H1 (cell line): ENCODE measurements around the gene KIAA1328. TPM values are rescaled to one million over a fixed set of nuclear protein-coding genes. Genes with fewer than 3 reads are reported as not detected.

Source experiments
- CTCF ChIA-PET: fragments of 300-600 bp; sonication (Branson Sonifier 250); formaldehyde crosslinking; loops from one replicate; lab custom pipeline; 2021; ENCODE audit not compliant: partially characterized antibody; lab: Charles Lee
- POLR2A ChIA-PET: fragments of 300-600 bp; sonication (Branson Sonifier 250); formaldehyde crosslinking; loops from one replicate; lab custom pipeline; 2021; ENCODE audit warnings: inconsistent platforms; ENCODE audit not compliant: partially characterized antibody; lab: Charles Lee
- DNase-seq, 2 experiments: peaks; one replicate each; pipeline versions ENCODE4 v3.0.0 to v3.0.0-alpha.2; 2010 to 2022; ENCODE audit warnings: low spot score in 2 of 2, low read depth in 1 of 2, mixed read lengths in 1 of 2
- FAIRE-seq: peaks from 2 replicates; lab custom pipeline; 2011; peaks lifted over from hg19 to GRCh38; lab: Jason Lieb, UNC
- H2AFZ ChIP-seq: 2 replicates; pipeline ENCODE4 v1.8.1; 2012; ENCODE audit warnings: low read length, inconsistent platforms
- H2AK5ac ChIP-seq: 2 replicates; pipeline ENCODE4 v1.6.1; 2013; ENCODE audit warnings: low read depth, low read length
- H2BK120ac ChIP-seq: replicated peaks from 2 replicates; pipeline ENCODE3; 2013; ENCODE audit warnings: low read depth, low read length, inconsistent platforms
- H2BK12ac ChIP-seq: 2 replicates; pipeline ENCODE4 v1.6.1; 2013; ENCODE audit warnings: low read depth, low read length
- H2BK15ac ChIP-seq: 2 replicates; pipeline ENCODE4 v1.6.1; 2013; ENCODE audit warnings: low read length
- H2BK20ac ChIP-seq: 2 replicates; pipeline ENCODE4 v1.6.1; 2013; ENCODE audit warnings: low read length
- H2BK5ac ChIP-seq: 2 replicates; pipeline ENCODE4 v1.6.1; 2013; ENCODE audit warnings: low read depth, low read length
- H3K14ac ChIP-seq: 2 replicates; pipeline ENCODE4 v1.6.1; 2013; ENCODE audit warnings: inconsistent platforms; ENCODE audit not compliant: insufficient read length
- H3K18ac ChIP-seq: 2 replicates; pipeline ENCODE4 v1.6.1; 2013; ENCODE audit warnings: low read length; ENCODE audit errors: extremely low read depth
- H3K23ac ChIP-seq: 2 replicates; pipeline ENCODE4 v1.6.1; 2013; ENCODE audit warnings: inconsistent platforms; ENCODE audit not compliant: insufficient read length
- H3K23me2 ChIP-seq: 2 replicates; pipeline ENCODE4 v1.6.1; 2013; ENCODE audit warnings: low read depth, low read length
- H3K27ac ChIP-seq: 2 replicates; pipeline ENCODE4 v1.6.1; 2011; ENCODE audit warnings: low read depth, low read length, inconsistent platforms
- H3K27me3 ChIP-seq, 4 experiments: replicated peaks in 1 of 4; 1 replicate in 1 of 4; 2 replicates in 3 of 4; pipeline versions ENCODE4 v1.6.1 to v1.8.1; 2011 to 2013; ENCODE audit warnings: low read length in 3 of 4, mild to moderate bottlenecking in 3 of 4, inconsistent platforms in 2 of 4, mixed read lengths in 2 of 4, moderate library complexity in 1 of 4; ENCODE audit not compliant: control insufficient read depth in 3 of 4, insufficient read depth in 3 of 4; ENCODE audit errors: extremely low read depth in 1 of 4
- H3K36me3 ChIP-seq, 4 experiments: 2 replicates each; pipeline versions ENCODE4 v1.6.1 to v1.8.1; 2011 to 2013; ENCODE audit warnings: mild to moderate bottlenecking in 4 of 4, low read length in 3 of 4, moderate library complexity in 2 of 4, control low read depth in 1 of 4, inconsistent platforms in 1 of 4; ENCODE audit not compliant: insufficient read depth in 4 of 4, control insufficient read depth in 2 of 4
- H3K4ac ChIP-seq: replicated peaks from 2 replicates; pipeline ENCODE3; 2013; ENCODE audit warnings: low read length, low read depth, mixed read lengths, inconsistent platforms; ENCODE audit not compliant: insufficient read length
- H3K4me1 ChIP-seq, 4 experiments: replicated peaks in 1 of 4; 1 replicate in 1 of 4; 2 replicates in 3 of 4; pipeline versions ENCODE4 v1.6.1 to v1.8.1; 2011 to 2013; ENCODE audit warnings: low read length in 3 of 4, inconsistent platforms in 2 of 4, mixed read lengths in 1 of 4; ENCODE audit not compliant: insufficient read depth in 4 of 4, control insufficient read depth in 3 of 4
- H3K4me2 ChIP-seq, 2 experiments: 2 replicates each; pipeline versions ENCODE4 v1.6.1 to v1.8.1; 2011 to 2013; ENCODE audit warnings: low read depth in 2 of 2, low read length in 2 of 2, control low read depth in 1 of 2, inconsistent platforms in 1 of 2, mild to moderate bottlenecking in 1 of 2; ENCODE audit not compliant: insufficient read depth in 1 of 2
- H3K4me3 ChIP-seq, 4 experiments: fragments of 200-600, 300-600 bp in 1 of 4; sonication (generic), shearing (Covaris generic), sonication (Bioruptor Twin) in 1 of 4; 2 replicates each; pipeline versions ENCODE4 v1.5.1 to v1.8.1; 2011 to 2016; ENCODE audit warnings: low read length in 4 of 4, low read depth in 3 of 4, control low read depth in 2 of 4, inconsistent platforms in 2 of 4, mild to moderate bottlenecking in 2 of 4, mixed read lengths in 1 of 4, moderate library complexity in 1 of 4; ENCODE audit not compliant: insufficient read depth in 2 of 4; ENCODE audit errors: extremely low read depth in 1 of 4
- H3K56ac ChIP-seq: replicated peaks from 2 replicates; pipeline ENCODE3; 2013; ENCODE audit warnings: low read depth, mild to moderate bottlenecking, mixed read lengths, low read length, inconsistent platforms; ENCODE audit not compliant: insufficient read length
- H3K79me1 ChIP-seq: 2 replicates; pipeline ENCODE4 v1.6.1; 2013; ENCODE audit warnings: low read depth, low read length, control low read depth
- H3K79me2 ChIP-seq, 2 experiments: 2 replicates each; pipeline versions ENCODE4 v1.6.1 to v1.8.1; 2012 to 2013; ENCODE audit warnings: low read length in 2 of 2, mild to moderate bottlenecking in 2 of 2, inconsistent platforms in 1 of 2; ENCODE audit not compliant: insufficient read depth in 2 of 2, control insufficient read depth in 1 of 2
- H3K9ac ChIP-seq, 4 experiments: replicated peaks in 1 of 4; 1 replicate in 1 of 4; 2 replicates in 3 of 4; pipeline versions ENCODE4 v1.6.1 to v1.8.1; 2011 to 2013; ENCODE audit warnings: low read depth in 3 of 4, low read length in 3 of 4, control low read depth in 2 of 4, mild to moderate bottlenecking in 2 of 4, moderate library complexity in 2 of 4, inconsistent platforms in 1 of 4; ENCODE audit errors: extremely low read depth in 1 of 4
- H3K9me3 ChIP-seq, 2 experiments: 2 replicates each; pipeline versions ENCODE4 v1.6.1 to v1.8.1; 2012 to 2013; ENCODE audit warnings: mild to moderate bottlenecking in 2 of 2, moderate library complexity in 2 of 2, control low read depth in 1 of 2, inconsistent platforms in 1 of 2, low read depth in 1 of 2, low read length in 1 of 2, mixed read lengths in 1 of 2; ENCODE audit not compliant: insufficient read depth in 2 of 2
- H4K20me1 ChIP-seq, 2 experiments: replicated peaks in 1 of 2; 2 replicates each; pipeline versions ENCODE3 to v1.8.1; 2011 to 2013; ENCODE audit warnings: inconsistent platforms in 2 of 2, low read length in 2 of 2, mild to moderate bottlenecking in 1 of 2; ENCODE audit not compliant: insufficient read depth in 2 of 2, control insufficient read depth in 1 of 2
- H4K5ac ChIP-seq: 2 replicates; pipeline ENCODE4 v1.6.1; 2013; ENCODE audit warnings: low read length, low read depth, mixed read lengths, inconsistent platforms; ENCODE audit not compliant: insufficient read length
- H4K8ac ChIP-seq: 2 replicates; pipeline ENCODE4 v1.8.0; 2013; ENCODE audit warnings: mild to moderate bottlenecking, moderate library complexity, low read length, inconsistent platforms; ENCODE audit not compliant: insufficient read depth; ENCODE audit errors: extremely low read depth
- H4K91ac ChIP-seq: replicated peaks from 2 replicates; pipeline ENCODE3; 2013; ENCODE audit warnings: low read length, mixed read lengths, inconsistent platforms; ENCODE audit not compliant: insufficient read length
- RFX5 ChIP-seq: IDR thresholded peaks from 2 replicates; pipeline ENCODE4 v1.6.1; 2011; ENCODE audit warnings: low read depth, low read length, improper control_type of control experiment, borderline replicate concordance
- TBP ChIP-seq: IDR thresholded peaks from 2 replicates; pipeline ENCODE4 v1.6.1; 2011; ENCODE audit warnings: low read depth, low read length, improper control_type of control experiment
- YY1 ChIP-seq: IDR thresholded peaks from 2 replicates; pipeline ENCODE4 v1.6.1; 2011; ENCODE audit warnings: low read depth, mild to moderate bottlenecking, low read length
- WGBS, 2 experiments: shearing (Covaris generic) in 1 of 2; methylation state at CpG; one replicate each; pipeline versions ENCODE4 v1.1.6 to v1.1.7; 2013 to 2015; ENCODE audit warnings: low lambda C conversion rate in 2 of 2, mixed read lengths in 2 of 2, inconsistent platforms in 1 of 2, low coverage in 1 of 2, missing lambda C conversion rate in 1 of 2; ENCODE audit not compliant: insufficient replicate concordance in 2 of 2, insufficient coverage in 1 of 2, insufficient read length in 1 of 2; ENCODE audit errors: extremely low coverage in 1 of 2, missing lambda C conversion rate in 1 of 2; 5-methylcytosine and 5-hydroxymethylcytosine counted together
- polyA plus RNA-seq, 7 experiments: library from polyadenylated mRNA; depleted of rRNA in 3 of 7; stranded (reverse) in 5 of 7; unstranded in 2 of 7; fragments of >200 nt in 5 of 7; fragments of 200-250 nt in 2 of 7; gene quantifications; 1 replicate in 5 of 7; 2 replicates in 1 of 7; 4 replicates in 1 of 7; pipeline versions ENCODE4 v1.2.1 to v1.2.3, GENCODE V29; 2011 to 2013; ENCODE audit warnings: missing spikeins in 2 of 7, mixed read lengths in 2 of 7
- total RNA-seq: library from RNA; stranded (reverse); fragmentation: NEBNext Ultra II Directional; extraction: Animal tissue kit (Norgen Biotek cat#: 25700); gene quantifications from 2 replicates; pipeline ENCODE4 v1.2.1, GENCODE V29; 2021

The KIAA1328 gene
- total and polyA plus RNA-seq, 2 of the 8 experiments (the other 6 are each of a cell fraction or from before 2014, with no cell fraction given) = 2.6 to 5.7 TPM

DNA sequence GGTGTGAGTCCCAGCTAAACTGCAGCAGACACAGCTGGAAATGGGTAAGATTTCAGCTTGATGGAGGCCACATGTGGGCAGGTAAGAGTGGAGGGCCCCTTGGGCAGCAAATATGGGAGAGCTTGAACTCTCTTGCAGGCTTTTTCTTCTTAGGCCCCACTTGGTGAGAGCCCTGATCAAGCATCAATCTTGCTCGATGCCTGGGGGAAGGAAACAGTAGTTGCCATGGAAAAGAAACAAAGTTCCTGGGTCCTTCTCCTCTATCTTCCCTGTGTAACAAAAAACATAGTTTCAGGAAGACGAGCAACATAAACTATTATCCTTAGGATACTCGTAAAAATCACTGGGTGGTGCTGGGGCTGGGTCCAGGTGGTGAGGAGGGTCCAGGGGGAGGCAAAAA is 42.9 kb downstream of the KIAA1328 start:
- Histone ChIP-seq H3K27me3 (no peaks in the 10 kb centered on the region), H4K5ac (no peak overlapping the region), H4K20me1 (no peaks in the 10 kb centered on the region), H3K9ac (no peak overlapping the region; a peak in 1 of 7 replicates), H2AK5ac (no peak overlapping the region), H2BK120ac (no peak overlapping the region), H2BK5ac (no peak overlapping the region), H3K36me3 (no peaks in the 10 kb centered on the region), H4K91ac (no peak overlapping the region), H3K79me2 (no peaks in the 10 kb centered on the region), H3K14ac (no peak overlapping the region), H3K9me3 (no peaks in the 10 kb centered on the region), H3K4me3 (no peak overlapping the region), H3K4me2 (no peak overlapping the region), H3K23me2 (no peaks in the 10 kb centered on the region), H2BK15ac (no peak overlapping the region), H3K23ac (no peak overlapping the region), H3K18ac (no peak overlapping the region), H3K79me1 (no peaks in the 10 kb centered on the region), H3K56ac (no peak overlapping the region), H2BK20ac (no peak overlapping the region), H2BK12ac (no peak overlapping the region), H4K8ac (no peak overlapping the region), H3K4ac (no peak overlapping the region), H2AFZ (no peak overlapping the region), H3K27ac (no peak overlapping the region), H3K4me1 (peaks cover 0 to 4% (median under 1%) of the 10 kb centered on the region in 4 experiments; a peak in 3 of 7 replicates)
- ChIA-PET POLR2A (no interaction called here), CTCF (interaction anchor here (1.7 kb wide), 1 partner anchor 42 kb away, joined by 4 read pairs; no protein-coding TSS in a partner anchor)
- DNase-seq (no peak), FAIRE-seq (no peak)
- WGBS, 2 experiments = 76% methylated on average over 3 of the region's 3 CpGs; no CpG with 5 or more reads in 1 of the 2 experiments
- TF ChIP-seq RFX5 (no peak), YY1 (no peak), TBP (no peak)
